ENCODE data around the gene SMG6. TPM values are rescaled to one million over a fixed set of nuclear protein-coding genes. Genes with fewer than 3 reads are reported as not detected.

The SMG6 gene
- total RNA-seq, 1 donor from 2014 or later, result 10.3 TPM

GRCh38 chr17:2237950-2238349, 65.6 kb downstream of the SMG6 start:
- DNase-seq (ENCODE audit: low spot score) (no peak), ATAC-seq (no peak)

DNA sequence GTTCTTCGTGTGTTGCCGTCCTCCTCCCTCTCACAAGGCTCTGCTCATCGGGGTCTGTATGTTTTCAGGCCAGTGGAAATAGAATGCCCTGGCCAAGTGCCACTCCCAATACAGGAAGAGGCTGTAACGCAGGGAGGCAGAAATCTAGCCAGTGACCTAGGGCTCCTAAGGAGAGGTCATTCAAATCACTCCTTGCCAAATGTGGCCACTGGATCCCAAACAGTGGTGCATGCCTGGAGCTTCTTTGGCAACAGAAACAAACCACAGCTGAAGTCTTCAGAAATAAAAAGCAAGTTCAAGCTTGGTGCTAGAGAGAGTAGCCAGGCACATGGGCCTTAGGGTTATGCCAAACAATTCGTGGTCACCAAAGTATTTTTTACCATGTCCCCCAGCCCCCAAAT, 66.1 kb downstream of the SMG6 start:
- ATAC-seq, result peak; percentile 45
- no peak for DNase-seq (ENCODE audit: low spot score)

DNA sequence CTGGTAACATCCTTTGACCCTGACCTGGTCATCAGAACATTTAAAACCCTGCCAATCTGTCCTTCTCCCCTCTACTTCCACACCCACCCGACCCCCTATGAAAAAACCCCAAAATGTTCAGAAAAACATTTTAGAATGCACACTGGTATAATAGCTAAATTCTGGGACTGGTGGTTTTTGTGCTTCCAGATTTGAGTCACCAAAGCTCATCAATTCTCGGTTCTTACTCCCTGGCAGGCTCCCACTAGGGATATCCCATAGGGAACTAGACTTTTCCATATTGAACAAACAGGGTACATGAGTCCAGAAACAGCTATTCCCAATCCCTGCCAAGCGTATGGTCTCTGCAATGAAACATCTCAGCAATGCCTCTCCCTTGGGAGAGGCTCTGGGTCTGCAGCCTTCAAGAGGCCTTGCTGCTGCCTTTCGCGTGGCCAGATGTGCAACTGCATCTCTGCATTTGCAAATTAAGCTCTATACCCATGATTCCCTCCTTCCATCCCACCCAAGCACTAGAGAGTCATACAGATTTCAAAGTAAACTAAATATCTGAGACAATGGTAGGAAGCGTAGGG, 67.7 kb downstream of the SMG6 start:
- DNase-seq (ENCODE audit: low spot score) (no peak), ATAC-seq (no peak)

- ATAC-seq, result no peak
- DNase-seq (ENCODE audit: low spot score), result no peak
These were observed 68.3 kb downstream of the SMG6 start for GRCh38 chr17:2235265-2235664.

DNA sequence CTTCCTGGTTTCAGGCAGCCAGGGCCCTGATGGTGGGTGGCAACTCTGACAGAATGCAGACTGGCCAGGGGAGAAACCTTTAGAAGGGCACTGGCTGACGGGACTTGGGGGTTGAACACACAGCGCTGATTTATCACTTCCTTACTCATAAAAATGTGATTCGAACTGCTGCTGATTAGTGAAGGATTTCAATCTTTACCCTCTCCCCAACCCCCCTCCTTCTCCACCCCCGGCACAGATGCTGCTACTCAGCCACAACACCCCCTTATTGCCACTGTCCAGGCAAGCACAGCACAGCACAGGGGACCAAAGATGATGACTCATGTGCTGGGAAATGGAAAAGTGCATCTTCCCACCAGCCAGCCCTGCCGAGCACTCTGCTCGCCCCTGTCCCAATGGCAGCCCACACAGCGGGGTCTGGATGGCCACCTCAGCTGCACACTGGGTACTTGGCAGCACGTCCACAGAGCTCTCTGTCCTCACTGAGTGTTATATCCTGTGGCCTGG, 70.1 kb downstream of the SMG6 start:
- ATAC-seq (no peak), DNase-seq (ENCODE audit: low spot score) (no peak)

DNA sequence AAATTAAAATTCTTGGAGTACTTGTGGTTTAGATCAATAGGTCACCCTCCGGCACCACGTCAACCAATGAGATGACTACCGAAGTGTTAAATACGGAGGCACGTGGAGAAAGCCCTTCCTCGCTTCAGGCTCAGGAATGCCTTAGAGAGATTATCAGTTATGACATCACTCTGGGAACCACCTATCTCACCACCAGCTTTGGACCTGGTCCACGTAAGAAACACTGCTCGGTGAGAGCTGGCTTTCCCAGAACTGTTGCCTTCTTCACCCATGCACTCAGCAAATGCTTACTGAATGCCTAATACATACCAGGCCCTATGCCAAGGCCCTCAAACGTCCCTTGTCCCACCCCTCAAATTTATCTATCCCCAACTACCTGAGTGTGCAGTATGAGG, 71.3 kb downstream of the SMG6 start:
- no peak for ATAC-seq
- no peak for DNase-seq (ENCODE audit: low spot score)

GRCh38 chr17:2230877-2231276, 72.7 kb downstream of the SMG6 start:
- ATAC-seq, result no peak
- DNase-seq (ENCODE audit: low spot score), result no peak

- ATAC-seq, result no peak
- DNase-seq (ENCODE audit: low spot score), result no peak
These were observed 76.4 kb downstream of the SMG6 start for GRCh38 chr17:2227025-2227699.

GRCh38 chr17:2223617-2223927, 80.0 kb downstream of the SMG6 start:
- no peak for DNase-seq (ENCODE audit: low spot score)
- ATAC-seq, result no peak

GRCh38 chr17:2222901-2223616, 80.5 kb downstream of the SMG6 start:
- DNase-seq (ENCODE audit: low spot score), result peak; percentile 66
- peak; percentile 90 for ATAC-seq

GRCh38 chr17:2222301-2222700, 81.3 kb downstream of the SMG6 start:
- DNase-seq (ENCODE audit: low spot score) (no peak), ATAC-seq (no peak)

DNA sequence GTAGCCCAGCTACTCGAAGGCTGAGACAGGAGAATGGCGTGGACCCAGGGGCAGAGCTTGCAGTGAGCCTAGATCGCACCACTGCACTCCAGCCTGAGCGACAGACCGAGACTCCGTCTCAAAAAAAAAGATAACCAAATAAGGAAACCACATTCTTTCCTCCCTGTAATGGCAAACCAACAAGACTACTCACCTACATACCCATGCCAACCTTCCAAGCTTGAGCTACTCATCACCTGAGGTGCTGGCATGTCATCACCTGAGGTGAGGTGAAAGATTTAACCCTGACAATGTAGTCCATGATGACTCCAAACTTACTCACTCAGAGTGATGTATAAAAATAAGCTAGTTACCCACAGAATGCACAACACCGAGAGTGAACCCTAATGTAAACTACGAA, 85.2 kb downstream of the SMG6 start:
- DNase-seq (ENCODE audit: low spot score), result no peak
- no peak for ATAC-seq

DNA sequence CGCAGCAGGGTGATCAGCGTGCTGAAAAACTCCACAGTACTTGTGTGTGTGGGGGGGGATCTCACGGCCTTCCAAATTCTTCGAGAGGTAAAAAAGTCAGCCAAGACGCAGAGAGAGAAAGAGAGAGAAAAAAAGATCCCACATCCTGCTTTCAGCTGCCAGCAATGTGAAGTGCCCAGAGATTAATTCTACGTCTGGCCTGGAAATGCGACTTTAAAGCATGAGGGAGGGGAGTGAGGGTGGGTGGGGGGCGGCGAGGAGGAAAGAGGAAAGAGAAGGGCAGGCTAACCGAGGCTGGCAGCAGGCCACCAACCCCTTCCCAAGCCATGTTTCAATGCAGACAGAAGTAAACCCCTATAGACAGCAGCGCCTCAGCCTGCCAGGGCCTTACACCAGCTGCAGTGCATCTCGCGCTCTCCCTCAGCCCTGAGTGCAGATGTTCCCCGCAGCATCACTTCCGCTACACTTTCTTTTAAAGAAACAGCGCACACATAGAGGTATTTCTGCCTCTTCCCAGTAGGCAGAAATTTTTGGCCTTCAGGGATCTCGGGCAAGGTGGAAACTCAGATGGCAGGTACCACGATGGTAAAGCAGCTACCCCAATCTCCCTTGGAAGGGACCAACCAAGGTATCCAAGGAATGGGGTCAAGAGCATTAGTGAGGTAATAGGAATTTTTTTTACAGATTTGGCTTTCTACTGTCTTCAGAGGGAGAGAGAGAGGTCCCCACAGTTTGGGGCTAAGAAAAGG, 87.8 kb downstream of the SMG6 start:
- peak; percentile 52 for ATAC-seq

DNA sequence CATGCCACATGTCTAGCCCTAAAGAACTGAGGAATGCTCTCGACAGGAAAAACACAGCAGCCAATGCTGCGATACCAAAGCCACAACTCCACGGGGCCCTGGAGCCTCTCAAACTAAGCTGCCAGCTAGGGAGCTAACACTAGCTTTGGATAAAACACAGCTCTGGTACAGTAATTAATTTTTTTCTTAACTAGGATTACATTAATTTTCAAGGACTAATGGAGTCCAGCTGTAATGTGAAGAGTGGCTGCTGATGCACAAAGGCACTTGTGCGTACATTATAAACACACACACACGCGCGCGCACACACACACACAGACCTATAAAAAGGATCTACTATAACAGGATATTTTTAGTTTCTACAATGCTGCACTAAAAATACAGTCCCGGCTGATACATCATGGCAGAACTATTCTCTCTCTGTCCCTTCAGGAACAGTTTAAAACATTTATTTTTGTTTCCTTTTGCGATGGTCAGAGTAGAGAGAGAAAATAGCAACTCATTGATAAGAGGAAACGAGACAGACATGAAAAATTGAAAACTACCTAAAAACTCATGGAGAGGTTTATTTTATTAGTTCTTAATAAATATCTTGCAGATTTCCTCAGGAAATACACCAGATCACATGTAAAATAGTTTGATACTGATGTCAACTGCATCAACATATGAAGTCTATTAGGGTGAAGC, 88.5 kb downstream of the SMG6 start:
- no peak for DNase-seq (ENCODE audit: low spot score)
- no peak for ATAC-seq

More for the DNA sequence above, 87.8 kb downstream of the SMG6 start:
- no peak for DNase-seq (ENCODE audit: low spot score)

DNA sequence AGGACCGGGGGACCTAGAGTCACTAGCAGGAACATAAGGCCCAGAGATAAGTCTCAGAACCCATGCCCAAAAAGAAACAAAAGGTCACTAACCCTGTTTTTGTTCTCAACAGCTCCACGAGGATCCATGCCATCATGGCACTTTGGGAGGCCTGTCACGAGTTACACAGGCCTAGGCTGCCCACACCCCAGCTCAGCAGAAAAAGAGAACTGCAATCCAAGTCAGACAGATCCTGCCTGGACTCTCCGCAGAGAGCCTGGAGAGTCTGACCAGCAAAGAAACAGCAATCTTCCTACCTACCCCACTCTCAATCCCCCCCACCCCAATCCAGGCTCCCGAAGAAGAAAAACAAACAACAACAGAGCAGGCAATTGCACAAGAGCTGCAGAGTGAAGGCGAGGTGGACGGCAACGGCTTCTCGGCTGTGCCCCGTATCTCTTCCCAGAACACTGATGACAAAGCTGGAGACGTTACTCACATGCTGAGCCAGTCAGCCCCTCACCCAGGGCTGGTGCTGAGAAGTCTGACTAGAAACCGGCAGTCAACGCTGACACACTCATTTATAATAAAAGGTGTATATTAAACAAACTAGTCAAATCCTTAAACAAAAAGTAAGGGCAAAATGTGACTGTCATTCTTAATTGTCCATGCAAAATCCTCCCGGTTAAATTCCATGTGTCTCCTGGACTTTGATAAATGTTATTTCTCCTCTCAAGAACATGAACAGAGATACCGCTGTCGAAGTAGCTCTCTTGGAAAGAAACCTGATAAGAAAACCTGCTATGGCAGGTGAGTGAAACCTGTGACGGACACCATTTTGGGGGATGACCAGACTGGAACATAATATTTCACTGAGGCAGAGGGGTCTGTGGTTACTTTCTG, 89.3 kb downstream of the SMG6 start:
- ATAC-seq, result peak; percentile 53
- no peak for DNase-seq (ENCODE audit: low spot score)

GRCh38 chr17:2213291-2213960, 90.2 kb downstream of the SMG6 start:
- DNase-seq (ENCODE audit: low spot score), result no peak

GRCh38 chr17:2212400-2212981, 91.1 kb downstream of the SMG6 start:
- DNase-seq (ENCODE audit: low spot score) (peak; percentile 19), ATAC-seq (peak; percentile 70)

More at GRCh38 chr17:2213291-2213960, 90.2 kb downstream of the SMG6 start:
- ATAC-seq, result no peak

DNA sequence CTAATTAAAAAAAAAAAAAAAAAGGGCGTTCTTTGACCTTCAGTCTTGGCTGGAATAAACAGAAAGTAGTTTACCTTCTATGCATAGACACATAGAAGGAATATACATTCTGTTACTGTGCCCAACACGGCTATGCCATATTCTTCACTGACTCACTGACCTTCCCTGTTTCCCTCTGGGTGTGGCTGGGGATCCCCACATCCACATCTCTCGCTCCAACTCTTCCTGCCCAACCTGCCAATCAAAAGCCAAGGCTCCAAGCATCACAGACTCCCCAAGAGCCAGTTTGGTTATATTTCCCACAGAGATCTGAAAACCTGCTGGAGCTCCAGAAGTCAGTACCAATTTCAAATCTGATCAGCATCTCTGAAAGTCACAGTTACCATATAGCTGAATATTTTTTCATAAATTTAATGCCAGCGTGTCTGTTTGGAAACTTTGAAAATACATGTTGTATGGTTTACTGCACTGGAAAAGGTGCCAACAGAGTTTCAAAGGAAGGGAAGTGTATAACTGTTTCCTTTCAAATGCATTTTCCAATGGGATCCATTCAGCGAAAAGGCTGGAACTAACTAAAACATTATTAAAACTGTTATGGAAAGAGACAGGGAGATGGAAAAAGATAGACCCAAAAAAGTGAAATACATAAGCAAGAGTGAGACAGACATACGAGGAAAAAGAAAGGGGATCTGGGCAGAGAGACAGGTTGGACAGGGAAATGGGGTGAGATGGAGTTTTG, 91.8 kb downstream of the SMG6 start:
- no peak for DNase-seq (ENCODE audit: low spot score)
- ATAC-seq, result no peak
